Measurements from ENCODE around the gene CKS2. TPM values are rescaled to one million over a fixed set of nuclear protein-coding genes. Genes with fewer than 3 reads are reported as not detected.
"Not testable (repeated sequence)": the region's sequence is repeated elsewhere in the genome, so short reads cannot be mapped to it uniquely, and the experiment has no call there.

The CKS2 gene
- total and polyA plus RNA-seq, 4 donors = 5.4 to 14.9 (median 7.3) TPM

DNA sequence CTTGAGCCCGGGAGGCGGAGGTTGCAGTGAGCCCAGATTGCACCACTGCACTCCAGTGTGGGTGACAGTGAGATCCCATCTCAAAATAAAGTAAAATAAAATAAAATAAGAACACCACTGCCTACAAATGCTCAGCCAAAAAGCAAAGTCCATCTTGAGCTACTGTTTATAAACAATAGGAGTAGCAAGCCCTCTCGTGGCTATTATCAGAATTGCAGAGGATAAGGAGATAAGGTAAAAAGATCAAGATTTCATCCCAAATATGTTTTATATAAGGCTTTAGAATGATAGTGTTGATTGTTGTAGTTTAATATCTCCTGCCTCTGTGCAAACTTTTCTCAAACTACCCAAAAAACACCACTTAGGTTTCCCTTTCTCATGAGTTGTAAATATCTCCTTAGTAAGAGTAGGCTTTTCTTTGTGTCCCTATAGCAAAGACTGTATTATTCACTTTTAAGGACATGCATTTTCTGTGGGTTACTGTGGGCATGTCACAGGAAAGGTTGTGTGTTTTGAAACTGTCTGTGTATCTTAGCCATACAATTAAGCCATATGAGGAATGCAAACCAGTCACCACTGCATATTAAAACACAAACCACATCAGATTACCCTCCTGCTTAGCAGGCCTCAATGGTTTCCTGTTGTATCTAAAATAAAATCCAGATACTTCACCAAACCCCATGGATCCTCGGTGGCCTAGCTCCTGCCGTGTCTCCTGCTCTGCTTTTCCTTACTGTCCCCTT is 31.8 kb upstream of the CKS2 start:
- intact Hi-C loops (cut with DNase I) = loop anchor here in 1 of 2 donors (5.0 to 10.0 kb wide), 2 partner anchors 104 to 687 kb away; partner anchors contain the start of gene SHC3

DNA sequence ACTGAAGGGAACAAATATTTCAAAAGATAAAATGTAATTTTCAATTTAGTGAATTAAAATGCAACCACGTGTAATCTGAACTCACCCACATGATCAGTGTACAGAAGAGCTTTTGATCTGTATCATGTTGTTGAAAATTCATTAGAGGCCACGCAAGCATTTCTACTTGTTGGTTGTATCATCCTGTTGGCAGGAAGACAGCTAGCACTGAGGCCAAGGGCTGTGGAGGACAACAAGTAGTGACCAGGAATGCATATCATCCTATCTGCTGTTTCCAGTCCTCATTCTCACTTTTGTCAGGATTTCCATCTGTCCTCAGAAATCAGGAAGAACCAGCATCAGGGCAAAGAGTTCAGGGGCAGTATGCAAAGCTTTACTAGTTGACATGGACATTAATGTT is 29.9 kb upstream of the CKS2 start:
- Histone ChIP-seq H3K27ac (ENCODE audit: low read depth in 1 of 2, low read length in 2 of 2) (no peak overlapping the region), H3K36me3 (ENCODE audit: control insufficient read depth in 1 of 2, insufficient read depth in 2 of 2, low read length in 1 of 2) (no peaks in the 10 kb centered on the region), H3K4me1 (ENCODE audit: control insufficient read depth in 1 of 2, insufficient read depth in 2 of 2, low read length in 2 of 2) (no peaks in the 10 kb centered on the region), H3K27me3 (ENCODE audit: control insufficient read depth in 1 of 2, insufficient read depth in 2 of 2, low read length in 1 of 2) (no peaks in the 10 kb centered on the region), H3K4me3 (ENCODE audit: low read length in 2 of 2) (no peak overlapping the region), H3K9me3 (ENCODE audit: control insufficient read depth, low read length) (no peaks in the 10 kb centered on the region)
- WGBS, 2 donors = 81 to 85% methylated on average over 2 of the region's 2 CpGs
- DNase-seq = no peak
- intact Hi-C loops (cut with DNase I) = loop anchor here in 1 of 2 donors (10.0 kb wide), 1 partner anchor 686 kb away; no protein-coding TSS in a partner anchor
- ATAC-seq (ENCODE audit: low FRiP score) = no peak

More for the DNA sequence above, 31.8 kb upstream of the CKS2 start:
- Histone ChIP-seq H3K4me1 (ENCODE audit: control insufficient read depth in 1 of 2, insufficient read depth in 2 of 2, low read length in 2 of 2) (no peaks in the 10 kb centered on the region), H3K4me3 (ENCODE audit: low read length in 2 of 2) (no peak overlapping the region), H3K9me3 (ENCODE audit: control insufficient read depth, low read length) (peaks cover 3% of the 10 kb centered on the region), H3K36me3 (ENCODE audit: control insufficient read depth in 1 of 2, insufficient read depth in 2 of 2, low read length in 1 of 2) (no peaks in the 10 kb centered on the region), H3K27me3 (ENCODE audit: control insufficient read depth in 1 of 2, insufficient read depth in 2 of 2, low read length in 1 of 2) (no peaks in the 10 kb centered on the region), H3K27ac (ENCODE audit: low read depth in 1 of 2, low read length in 2 of 2) (no peak overlapping the region)
- 65 to 71% methylated on average over 5 of the region's 5 CpGs for WGBS, 2 donors
- no peak for ATAC-seq (ENCODE audit: low FRiP score)
- DNase-seq = no peak

DNA sequence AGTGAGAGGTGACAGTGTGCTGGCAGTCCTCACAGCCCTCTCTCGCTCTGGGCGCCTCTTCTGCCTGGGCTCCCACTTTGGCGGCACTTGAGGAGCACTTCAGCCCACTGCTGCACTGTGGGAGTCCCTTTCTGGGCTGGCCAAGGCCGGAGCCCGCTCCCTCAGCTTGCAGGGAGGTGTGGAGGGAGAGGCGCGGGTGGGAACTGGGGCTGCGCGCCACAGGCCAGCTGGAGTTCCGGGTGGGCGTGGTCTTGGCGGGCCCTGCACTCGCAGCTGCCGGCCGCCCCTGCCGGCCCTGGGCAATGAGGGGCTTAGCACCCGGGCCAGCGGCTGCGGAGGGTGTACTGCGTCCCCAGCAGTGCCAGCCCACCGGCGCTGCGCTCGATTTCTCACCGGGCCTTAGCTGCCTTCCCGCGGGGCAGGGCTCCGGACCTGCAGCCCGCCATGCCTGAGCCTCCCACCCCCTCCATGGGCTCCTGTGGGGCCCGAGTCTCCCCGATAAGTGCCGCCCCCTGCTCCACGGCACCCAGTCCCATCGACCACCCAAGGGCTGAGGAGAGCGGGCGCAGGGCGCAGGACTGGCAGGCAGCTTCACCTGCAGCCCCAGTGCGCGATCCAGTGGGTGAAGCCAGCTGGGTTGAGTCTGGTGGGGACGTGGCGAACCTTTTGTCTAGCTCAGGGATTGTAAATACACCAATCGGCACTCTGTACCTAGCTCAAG is 28.6 kb upstream of the CKS2 start:
- H3K9me3 ChIP-seq (ENCODE audit: control insufficient read depth, low read length); H3K27ac ChIP-seq (ENCODE audit: low read depth in 1 of 2, low read length in 2 of 2); H3K4me3 ChIP-seq (ENCODE audit: low read length in 2 of 2); H3K4me1 ChIP-seq (ENCODE audit: control insufficient read depth in 1 of 2, insufficient read depth in 2 of 2, low read length in 2 of 2); ATAC-seq (ENCODE audit: low FRiP score); H3K36me3 ChIP-seq (ENCODE audit: control insufficient read depth in 1 of 2, insufficient read depth in 2 of 2, low read length in 1 of 2); DNase-seq; H3K27me3 ChIP-seq (ENCODE audit: control insufficient read depth in 1 of 2, insufficient read depth in 2 of 2, low read length in 1 of 2): not testable (repeated sequence)
- 55 to 57% methylated on average over 31 to 42 of the region's 42 CpGs for WGBS, 2 donors
- intact Hi-C loops (cut with DNase I) = loop anchor here in 1 of 2 donors (10.0 kb wide), 1 partner anchor 688 kb away; no protein-coding TSS in a partner anchor

DNA sequence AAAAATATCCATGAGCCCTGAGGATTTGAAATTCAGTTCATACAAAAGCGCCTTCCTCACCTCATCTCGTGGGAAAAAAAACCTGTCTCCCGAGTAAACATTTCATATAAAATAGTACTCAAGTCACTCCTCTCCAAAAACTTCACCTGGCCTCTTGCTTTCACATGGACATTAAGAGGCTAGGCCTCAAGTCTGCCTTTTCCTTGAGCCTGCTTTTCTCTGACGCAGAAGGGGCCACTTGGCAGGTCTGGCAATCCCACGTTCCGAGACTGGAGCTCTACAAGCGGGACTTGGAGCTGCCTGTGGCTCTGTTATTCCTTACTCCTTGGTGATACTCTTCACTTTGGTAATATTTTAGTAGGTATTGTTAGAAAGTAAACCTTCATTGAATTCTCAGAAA is 26.9 kb upstream of the CKS2 start:
- WGBS, 2 donors = 77 to 83% methylated on average over 7 of the region's 7 CpGs
- intact Hi-C loops (cut with DNase I) = loop anchor here in 1 of 2 donors (10.0 kb wide), 1 partner anchor 689 kb away; no protein-coding TSS in a partner anchor
- no peak for ATAC-seq (ENCODE audit: low FRiP score)

DNA sequence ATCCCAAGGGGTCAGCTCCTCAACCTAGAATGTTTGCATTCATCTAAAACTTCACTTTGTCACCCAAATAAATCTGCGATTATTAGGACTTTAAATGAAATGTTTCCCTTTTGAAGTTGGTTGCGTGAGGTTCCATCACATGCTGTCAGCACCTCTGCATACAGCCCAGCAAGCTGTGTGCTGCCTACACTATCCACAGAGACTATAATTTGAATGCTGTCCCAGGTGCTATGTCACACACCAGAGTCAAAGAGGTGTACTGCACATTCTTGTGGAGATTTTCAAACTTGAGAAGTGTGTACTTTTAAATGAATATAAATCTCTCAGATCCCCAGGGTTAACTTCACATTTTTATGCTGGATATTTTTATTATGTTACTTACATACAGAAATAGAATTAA is 19.3 kb upstream of the CKS2 start:
- Histone ChIP-seq H3K27ac (ENCODE audit: low read depth in 1 of 2, low read length in 2 of 2) (no peak overlapping the region), H3K9me3 (ENCODE audit: control insufficient read depth, low read length) (no peaks in the 10 kb centered on the region), H3K36me3 (ENCODE audit: control insufficient read depth in 1 of 2, insufficient read depth in 2 of 2, low read length in 1 of 2) (no peaks in the 10 kb centered on the region), H3K4me1 (ENCODE audit: control insufficient read depth in 1 of 2, insufficient read depth in 2 of 2, low read length in 2 of 2) (no peaks in the 10 kb centered on the region), H3K4me3 (ENCODE audit: low read length in 2 of 2) (no peak overlapping the region), H3K27me3 (ENCODE audit: control insufficient read depth in 1 of 2, insufficient read depth in 2 of 2, low read length in 1 of 2) (no peaks in the 10 kb centered on the region)
- ATAC-seq (ENCODE audit: low FRiP score) (no peak), DNase-seq (no peak)
- 53 to 69% methylated on average over 2 of the region's 2 CpGs for WGBS, 2 donors
- intact Hi-C loops (cut with DNase I) = no loop called here

More for the DNA sequence above, 26.9 kb upstream of the CKS2 start:
- no peaks in the 10 kb centered on the region for H3K4me1 ChIP-seq (ENCODE audit: control insufficient read depth in 1 of 2, insufficient read depth in 2 of 2, low read length in 2 of 2)
- H3K9me3 ChIP-seq (ENCODE audit: control insufficient read depth, low read length) = no peaks in the 10 kb centered on the region
- no peaks in the 10 kb centered on the region for H3K27me3 ChIP-seq (ENCODE audit: control insufficient read depth in 1 of 2, insufficient read depth in 2 of 2, low read length in 1 of 2)
- H3K27ac ChIP-seq (ENCODE audit: low read depth in 1 of 2, low read length in 2 of 2) = no peak overlapping the region
- no peaks in the 10 kb centered on the region for H3K36me3 ChIP-seq (ENCODE audit: control insufficient read depth in 1 of 2, insufficient read depth in 2 of 2, low read length in 1 of 2)
- DNase-seq = no peak
- no peak overlapping the region for H3K4me3 ChIP-seq (ENCODE audit: low read length in 2 of 2)

DNA sequence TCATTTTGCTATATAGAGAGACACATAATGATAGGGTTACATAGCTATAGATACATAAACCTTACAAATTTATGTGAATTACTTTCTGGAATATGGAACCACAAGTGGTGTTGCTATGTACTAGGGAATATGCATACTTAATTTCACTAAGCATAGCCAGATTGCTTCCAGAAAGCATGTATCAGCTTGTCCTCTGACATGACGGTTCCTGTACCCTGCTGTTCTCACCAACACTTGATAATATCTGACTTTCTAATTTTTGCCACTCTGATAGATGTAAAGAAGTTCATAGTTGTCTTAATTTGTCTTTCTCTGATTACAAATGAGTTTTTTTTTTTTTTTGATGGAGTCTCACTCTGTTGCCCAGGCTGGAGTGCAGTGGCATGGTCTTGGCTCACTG is 18.0 kb upstream of the CKS2 start:
- Histone ChIP-seq H3K4me3 (ENCODE audit: low read length in 2 of 2) (no peak overlapping the region), H3K27me3 (ENCODE audit: control insufficient read depth in 1 of 2, insufficient read depth in 2 of 2, low read length in 1 of 2) (no peaks in the 10 kb centered on the region), H3K27ac (ENCODE audit: low read depth in 1 of 2, low read length in 2 of 2) (no peak overlapping the region), H3K9me3 (ENCODE audit: control insufficient read depth, low read length) (no peaks in the 10 kb centered on the region), H3K4me1 (ENCODE audit: control insufficient read depth in 1 of 2, insufficient read depth in 2 of 2, low read length in 2 of 2) (no peaks in the 10 kb centered on the region), H3K36me3 (ENCODE audit: control insufficient read depth in 1 of 2, insufficient read depth in 2 of 2, low read length in 1 of 2) (no peaks in the 10 kb centered on the region)
- no peak for ATAC-seq (ENCODE audit: low FRiP score)
- DNase-seq = no peak
- WGBS, 2 donors = 93 to 97% methylated on average over 1 of the region's 1 CpG
- intact Hi-C loops (cut with DNase I) = no loop called here

DNA sequence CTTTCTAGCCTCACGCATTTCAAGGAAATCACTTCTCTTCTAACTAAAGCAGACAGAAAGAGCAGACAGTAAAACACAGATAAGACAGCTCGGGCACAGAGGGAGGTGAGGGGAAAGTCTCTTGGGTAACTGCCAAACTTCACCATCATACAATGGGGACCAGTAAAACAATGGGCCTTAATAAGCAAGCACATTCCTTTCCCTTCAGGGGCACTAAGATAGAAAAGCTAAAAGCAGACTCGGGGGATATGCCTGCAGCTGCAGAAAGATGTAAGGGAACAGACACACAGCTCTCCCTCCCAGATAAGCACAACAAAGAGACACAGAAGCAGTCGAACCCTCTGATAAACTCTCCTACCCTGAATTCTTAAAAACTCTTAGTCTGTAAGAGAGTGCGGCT is 15.6 kb upstream of the CKS2 start:
- Histone ChIP-seq H3K4me1 (ENCODE audit: control insufficient read depth in 1 of 2, insufficient read depth in 2 of 2, low read length in 2 of 2) (no peaks in the 10 kb centered on the region), H3K4me3 (ENCODE audit: low read length in 2 of 2) (no peak overlapping the region), H3K36me3 (ENCODE audit: control insufficient read depth in 1 of 2, insufficient read depth in 2 of 2, low read length in 1 of 2) (no peaks in the 10 kb centered on the region), H3K27ac (ENCODE audit: low read depth in 1 of 2, low read length in 2 of 2) (no peak overlapping the region), H3K9me3 (ENCODE audit: control insufficient read depth, low read length) (no peaks in the 10 kb centered on the region), H3K27me3 (ENCODE audit: control insufficient read depth in 1 of 2, insufficient read depth in 2 of 2, low read length in 1 of 2) (no peaks in the 10 kb centered on the region)
- 62 to 66% methylated on average over 5 of the region's 5 CpGs for WGBS, 2 donors
- intact Hi-C loops (cut with DNase I) = no loop called here
- ATAC-seq (ENCODE audit: low FRiP score) (no peak), DNase-seq (no peak)

DNA sequence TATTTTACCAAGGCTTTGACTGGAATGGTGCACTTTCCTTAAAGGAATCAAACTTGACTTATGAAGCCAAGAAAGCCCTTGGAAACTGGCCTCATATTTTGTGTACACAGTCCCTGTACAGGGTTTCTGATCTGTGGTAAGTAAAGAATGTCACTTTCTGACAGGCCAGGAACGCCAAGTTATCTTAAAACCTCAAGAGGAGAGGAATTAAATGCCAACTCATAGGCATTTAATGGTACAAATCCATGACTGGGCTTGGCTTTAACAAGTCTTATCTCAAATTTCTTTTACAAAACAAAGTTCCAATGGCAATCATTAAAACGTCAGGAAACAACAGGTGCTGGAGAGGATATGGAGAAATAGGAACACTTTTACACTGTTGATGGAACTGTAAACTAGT is 9.0 kb upstream of the CKS2 start:
- H3K36me3 ChIP-seq (ENCODE audit: control insufficient read depth in 1 of 2, insufficient read depth in 2 of 2, low read length in 1 of 2); H3K27ac ChIP-seq (ENCODE audit: low read depth in 1 of 2, low read length in 2 of 2); H3K4me3 ChIP-seq (ENCODE audit: low read length in 2 of 2); H3K27me3 ChIP-seq (ENCODE audit: control insufficient read depth in 1 of 2, insufficient read depth in 2 of 2, low read length in 1 of 2); ATAC-seq (ENCODE audit: low FRiP score); intact Hi-C loops (cut with DNase I); DNase-seq; H3K4me1 ChIP-seq (ENCODE audit: control insufficient read depth in 1 of 2, insufficient read depth in 2 of 2, low read length in 2 of 2); H3K9me3 ChIP-seq (ENCODE audit: control insufficient read depth, low read length): not testable (repeated sequence)
- WGBS, 2 donors = 14 to 23% methylated on average over 2 of the region's 2 CpGs

Data from aorta (tissue), 5 donors.